GM19468 (cell line): Measurements from ENCODE around the gene TBRG4.

Experiments
- ATAC-seq: cut with Tn5 transposase; IDR thresholded peaks from one replicate; pipeline ENCODE4 v1.9.1; 2021; ENCODE audit warnings: mild to moderate bottlenecking, moderate library complexity, moderate number of reproducible peaks; ENCODE audit not compliant: unreplicated experiment; ENCODE audit errors: extremely low read depth

Gene TBRG4

DNA sequence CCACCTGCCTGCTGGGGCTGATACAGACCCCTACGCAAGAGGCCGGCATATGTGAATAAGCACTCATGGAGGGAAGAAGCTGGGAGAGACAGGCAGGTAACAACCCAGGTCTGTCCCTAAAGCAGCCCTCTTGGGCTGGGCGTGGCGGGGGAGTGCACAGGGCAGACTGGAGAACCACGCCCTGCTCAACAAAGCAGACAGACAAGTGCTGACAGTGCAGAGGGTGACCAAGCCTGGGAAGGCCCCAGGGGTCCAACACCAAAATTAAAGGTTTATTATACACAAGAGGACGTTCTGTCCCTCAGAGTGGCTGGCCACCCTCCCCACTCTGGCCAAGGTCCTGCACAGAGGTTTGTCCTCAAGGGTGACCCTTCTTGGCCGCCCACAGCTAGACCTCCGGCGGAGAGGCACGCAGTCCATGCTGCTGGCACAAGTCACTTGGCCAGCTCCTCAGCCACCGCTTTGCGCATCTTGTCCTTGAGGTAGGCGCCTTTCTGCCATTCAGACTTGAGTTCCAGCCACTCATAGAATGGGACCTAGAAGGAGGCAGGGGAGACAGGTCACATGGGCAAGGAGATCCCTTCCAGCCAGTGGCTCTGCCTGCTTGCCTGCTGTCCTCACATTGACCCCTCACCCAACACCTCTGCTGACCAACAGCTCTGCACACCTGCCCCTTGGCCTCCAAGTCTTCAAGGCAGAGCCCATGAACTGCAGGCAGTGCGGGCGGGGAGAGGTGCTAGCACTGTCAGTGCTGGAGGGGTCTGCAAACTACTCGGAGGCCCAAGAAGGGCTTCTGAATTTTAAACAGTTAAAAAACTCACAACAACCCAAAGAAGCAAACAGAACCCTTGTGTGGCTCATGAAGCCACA is 11.4 kb downstream of the TBRG4 start:
- ATAC-seq = no peak

DNA sequence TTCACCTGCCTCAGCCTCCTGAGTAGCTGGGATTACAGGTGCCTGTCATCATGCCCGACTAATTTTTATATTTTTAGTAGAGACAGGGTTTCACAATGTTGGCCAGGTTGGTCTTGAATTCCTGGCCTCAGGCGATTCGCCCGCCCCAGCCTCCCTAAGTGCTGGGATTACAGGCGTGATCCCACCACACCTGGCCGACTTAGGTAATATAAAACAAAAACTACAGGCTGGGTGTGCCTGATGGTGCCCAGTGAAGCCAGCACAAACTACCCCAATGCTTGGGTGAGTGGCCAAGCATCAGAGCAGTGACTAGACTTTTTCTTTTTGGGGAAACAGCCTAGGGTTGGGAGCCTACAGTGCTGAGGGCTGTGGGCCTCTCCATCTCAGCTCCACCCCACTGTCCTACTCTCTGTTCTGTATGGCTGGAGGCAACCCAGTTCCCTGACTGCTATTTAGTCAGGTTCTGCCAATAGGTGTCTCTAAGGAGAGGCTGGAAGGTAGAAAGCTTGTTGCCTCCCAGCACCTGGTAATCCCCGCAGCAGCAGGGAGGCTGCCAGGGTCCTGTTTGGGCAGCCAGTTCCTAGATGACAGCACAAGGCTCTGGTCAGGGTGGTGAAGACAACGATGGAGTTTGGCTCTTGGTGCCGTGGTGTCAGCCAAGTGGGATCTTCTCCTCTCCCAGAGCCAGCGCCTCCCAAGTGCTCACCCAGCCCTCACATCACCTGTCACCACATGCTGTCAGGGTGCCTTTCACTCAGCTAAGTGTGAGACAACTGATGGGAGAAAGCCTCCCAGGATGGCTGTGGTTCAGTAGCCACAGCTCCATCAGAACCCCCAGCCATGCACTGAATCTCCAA is 12.3 kb downstream of the TBRG4 start:
- ATAC-seq = no peak

DNA sequence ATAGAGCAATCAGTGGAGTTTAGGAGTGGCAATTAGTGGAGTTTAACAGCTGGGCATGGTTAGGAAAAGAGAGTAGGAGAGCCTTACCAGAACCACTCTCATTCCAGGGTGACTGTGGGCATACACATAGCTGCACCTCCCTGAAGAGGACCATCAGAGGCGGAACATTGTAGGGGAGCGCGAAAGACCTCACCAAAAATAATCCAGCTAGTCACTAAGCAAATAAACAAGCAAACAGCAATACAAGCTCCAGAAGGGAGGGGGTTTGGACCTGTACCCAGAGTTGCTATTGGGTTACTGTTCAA is 18.6 kb downstream of the TBRG4 start:
- ATAC-seq = no peak

DNA sequence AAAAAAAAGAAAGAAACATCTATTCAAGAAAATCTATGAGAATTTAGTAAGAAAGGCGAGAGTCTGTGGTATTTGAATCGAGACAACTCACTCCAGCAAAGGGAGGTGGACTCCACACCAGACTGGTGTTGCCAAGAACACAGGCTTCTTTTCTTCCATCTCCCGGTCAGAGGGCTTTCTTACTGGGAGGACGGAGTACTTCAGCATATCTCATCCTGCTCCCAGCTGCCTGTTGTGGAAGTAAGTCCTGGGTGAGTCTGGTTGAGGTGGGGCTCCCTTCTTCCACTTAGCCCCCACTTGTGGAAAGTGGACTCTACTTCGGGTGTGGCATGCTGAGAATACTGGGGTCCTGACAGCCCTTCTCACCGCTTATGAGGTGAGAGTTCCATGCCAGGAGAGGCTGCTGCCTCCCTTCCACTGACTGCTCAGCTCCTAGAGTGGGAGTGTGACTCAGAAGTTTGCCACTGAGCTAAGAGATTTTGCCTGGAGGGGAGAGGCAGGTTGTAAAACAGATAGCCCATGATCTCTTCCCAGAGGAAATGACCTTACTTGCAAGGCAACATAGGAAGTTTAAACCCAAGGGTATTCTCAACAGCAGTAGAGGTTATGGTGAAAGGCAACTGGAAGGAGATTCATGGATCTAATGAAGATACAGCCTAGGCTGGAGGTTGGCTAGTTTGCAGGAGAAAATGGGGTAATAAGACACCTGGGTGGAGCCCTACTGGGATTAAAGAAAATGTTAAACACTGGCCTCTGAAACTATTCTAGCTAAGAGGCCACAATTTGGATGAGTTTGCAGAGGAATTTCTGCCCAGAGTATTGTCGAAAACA is 19.2 kb downstream of the TBRG4 start:
- no peak for ATAC-seq

DNA sequence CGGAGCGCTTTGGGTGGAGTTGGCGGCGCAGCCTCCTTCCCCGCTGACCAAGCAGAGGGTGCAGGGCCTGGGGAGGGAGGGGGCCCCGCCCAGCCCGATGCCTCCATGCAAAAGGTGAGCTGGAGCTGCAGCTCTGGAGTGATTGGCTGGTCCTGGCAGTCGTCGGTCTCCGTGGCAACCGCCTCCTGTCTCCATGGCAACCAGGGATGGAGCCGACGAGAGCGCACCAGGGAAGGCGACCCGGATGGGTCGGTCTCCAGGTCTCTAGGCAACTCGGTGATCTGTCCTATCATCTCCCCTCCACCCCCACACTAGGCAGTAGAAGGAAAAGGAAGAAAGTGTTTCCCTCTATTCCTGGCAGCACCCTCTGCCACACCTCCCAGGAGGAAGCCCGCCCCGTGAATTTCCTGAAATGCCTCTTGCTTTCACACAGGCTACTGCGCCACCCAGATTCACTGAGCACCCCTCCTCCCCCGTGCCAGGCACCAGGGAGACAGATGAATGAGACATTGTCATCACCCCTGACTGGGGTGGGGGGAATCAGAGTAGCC is 22.1 kb downstream of the TBRG4 start:
- ATAC-seq = no peak

DNA sequence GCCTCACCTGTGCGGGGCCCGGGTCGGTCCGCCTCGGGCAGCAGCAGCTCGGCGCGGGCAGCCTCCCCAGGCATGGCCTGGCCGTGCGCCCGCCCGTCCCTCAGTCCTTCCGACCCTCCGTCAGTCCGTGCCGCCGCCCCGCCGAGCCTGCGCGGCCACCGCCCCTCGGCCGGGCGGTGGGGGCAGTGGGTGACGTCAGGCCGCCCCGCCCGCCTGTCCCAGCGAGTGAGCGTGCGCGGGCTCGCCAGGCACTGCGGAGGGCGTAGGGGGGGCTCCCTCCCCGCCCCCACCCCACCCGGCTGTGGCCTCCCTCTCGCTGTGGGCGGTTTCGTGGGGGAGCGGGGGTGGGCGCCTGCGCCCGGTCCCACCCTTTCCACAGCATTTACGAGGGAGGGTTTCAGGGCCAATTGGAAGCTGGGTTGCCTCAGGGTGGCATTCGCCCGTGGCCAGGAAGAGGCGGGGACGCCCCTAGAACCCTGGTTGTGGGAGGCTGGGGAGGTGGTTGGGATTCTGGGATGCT is 22.6 kb downstream of the TBRG4 start, which contains the start of gene NACAD:
NACAD (minus strand) TSS at position 149 of the 520 bp plus-strand sequence; CDS start at position 74, 75 bp downstream.
- ATAC-seq = no peak

DNA sequence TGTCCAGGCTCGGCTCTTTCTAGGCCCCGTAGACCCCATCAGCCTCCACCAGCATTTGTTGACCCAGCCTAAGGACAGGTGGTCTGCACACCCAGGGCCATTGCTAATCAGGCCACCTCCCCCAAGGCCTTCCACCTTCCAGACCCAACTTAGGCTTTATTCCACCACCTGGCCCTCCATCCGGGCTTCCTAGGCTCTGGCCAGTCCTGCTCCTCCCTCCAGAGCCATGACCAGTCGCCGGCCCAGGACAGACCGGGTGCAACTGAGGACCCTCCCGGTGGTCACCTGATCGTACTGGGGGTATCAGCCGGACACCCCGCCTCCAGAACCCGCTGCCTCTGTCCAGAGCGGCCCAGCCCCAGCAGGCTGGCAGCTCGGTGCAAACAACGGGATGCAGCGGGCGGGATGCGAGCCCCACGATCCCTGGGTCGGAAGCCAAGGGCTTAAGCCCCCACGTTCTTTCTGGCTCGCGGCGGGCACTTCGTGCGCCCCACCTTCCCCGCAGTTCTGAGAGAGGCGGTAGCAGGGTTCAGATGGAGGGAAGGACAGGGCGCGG is 23.3 kb downstream of the TBRG4 start:
- ATAC-seq = no peak

DNA sequence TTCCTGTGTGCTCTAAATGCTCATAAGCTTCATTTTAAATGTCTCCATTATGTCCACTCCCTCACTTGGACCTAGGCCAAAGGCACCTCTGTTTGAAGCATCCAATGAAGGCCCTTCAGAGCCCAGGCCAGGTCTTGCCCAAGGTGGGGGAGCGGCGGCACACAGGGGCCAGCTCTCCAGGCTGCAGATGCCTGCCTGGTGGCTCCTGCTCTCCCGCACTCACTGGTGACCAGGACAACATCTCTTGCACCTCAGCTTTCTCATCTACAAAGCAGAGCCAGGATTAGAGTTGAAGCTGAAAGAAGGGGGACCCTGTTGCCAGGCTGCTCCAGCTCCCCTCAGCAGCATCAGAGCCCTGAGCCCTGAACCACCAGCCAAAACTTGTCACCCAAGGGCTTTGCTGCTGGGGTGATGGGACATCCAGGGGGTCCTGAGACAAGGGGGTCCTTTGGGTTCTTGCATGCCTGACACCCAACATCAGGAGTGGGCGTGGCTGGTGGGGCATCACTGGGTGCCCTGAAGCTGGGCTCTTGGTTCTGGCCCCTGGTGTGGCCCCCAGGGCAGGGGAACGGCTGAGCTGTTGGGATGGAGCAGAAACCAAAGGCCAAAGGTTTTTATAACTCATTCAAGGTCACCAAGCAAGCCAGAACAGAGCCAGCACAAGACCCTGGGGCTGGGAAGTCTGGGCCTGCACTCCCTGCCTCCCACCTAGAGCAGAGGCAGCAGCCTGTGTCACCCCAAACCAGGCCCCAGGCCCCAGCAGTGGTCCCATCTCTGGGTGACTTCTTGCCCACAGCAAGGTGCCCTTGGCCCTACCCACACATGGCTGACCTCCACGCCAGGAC is 24.0 kb downstream of the TBRG4 start:
- ATAC-seq = no peak

DNA sequence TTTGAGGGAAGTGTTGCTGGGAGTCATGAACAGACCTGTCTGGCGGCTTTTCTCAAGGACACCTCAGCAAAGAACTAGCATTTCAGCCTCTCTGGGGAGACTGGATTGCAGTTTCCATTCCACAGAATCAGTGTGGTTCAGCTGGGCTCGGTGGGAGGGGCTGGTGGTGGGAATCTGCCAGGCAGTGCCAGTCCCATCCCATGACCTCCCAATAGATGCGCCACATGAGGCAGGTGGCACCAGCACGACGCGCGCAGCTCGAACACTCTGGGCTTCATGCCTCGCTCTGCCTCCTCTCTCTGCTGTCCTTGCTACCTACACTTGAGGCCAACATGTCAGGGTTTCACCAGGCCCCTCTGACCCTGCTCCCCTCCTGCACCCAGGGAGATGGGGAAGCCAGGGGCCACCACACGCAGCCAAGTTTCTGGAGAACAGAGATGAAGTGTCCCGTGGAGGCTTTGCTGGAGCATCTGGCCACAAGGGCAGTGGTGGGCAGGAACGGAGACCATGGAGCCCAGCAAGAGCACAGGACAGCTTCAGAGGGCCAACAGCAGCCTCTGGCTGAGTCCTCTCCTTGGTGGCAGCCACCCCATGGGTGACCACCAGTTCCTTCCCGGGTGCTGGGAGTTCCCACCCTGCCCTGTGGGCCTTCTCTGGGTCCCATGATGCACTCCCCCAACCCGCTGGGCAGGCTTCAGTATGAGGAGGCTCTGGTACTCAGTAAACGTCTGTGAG is 25.0 kb downstream of the TBRG4 start:
- ATAC-seq = no peak

DNA sequence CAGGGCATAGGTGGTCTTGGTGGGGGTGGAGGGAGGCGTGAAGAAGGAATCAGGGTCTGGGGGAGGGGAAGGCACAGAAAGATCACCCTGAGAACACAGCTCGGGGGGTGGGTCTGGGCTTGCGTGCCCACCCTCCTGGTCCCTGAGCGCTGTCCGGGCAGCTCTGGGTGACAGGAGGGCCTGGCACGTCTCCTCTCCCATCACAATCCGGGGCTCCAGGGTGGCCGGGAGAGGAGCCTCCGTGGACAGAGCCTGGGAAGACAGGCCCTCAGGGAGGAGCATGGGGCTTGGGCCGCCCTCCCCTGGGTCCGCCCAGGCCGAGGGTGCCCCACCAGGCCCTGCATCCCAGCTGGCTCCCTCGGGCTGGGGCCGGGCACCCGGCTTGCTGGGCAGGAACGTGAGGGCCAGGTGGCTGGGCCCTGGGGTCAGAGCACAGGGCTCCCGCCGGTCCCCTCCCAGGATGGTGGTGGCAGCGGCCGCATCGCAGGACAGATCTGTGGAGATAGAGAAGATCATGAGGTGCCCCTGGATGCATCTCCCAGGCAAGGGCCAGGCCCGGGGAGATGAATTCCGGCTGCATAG is 25.8 kb downstream of the TBRG4 start:
- no peak for ATAC-seq

DNA sequence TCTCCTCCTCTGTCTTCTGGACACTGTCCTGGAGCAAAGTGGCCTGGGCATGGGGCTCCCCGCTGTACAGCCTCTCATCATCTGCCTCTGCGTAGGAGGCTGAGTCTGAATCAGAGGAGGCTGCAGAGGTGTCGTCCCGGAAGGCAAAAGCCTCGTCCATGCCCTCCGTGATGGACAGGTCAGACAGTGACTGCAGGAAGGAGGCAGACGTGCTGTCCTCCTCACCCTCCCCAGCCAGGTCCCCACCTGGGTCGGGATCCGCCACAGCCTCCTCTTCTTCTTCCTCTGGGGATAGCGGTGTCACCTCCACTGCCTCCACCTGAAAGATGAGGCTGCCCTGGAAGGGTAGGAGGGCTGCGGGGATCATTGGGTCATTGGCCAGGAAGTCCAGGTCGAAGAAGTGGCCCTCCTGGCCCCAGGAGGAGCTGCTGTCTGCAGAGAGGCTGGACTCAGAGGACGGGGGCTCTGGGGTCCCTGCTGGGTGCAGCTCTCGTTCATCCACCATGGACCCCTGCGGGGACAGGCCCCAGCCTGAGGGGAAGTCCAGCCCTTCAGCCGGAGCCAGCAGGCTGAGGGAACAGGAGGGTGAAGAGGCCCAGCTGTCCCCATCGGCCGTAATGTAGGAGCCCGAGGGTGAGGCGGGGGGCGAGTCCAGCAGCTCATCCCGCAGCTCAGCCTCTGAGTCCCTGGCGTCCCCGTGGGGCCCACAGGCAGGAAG is 26.4 kb downstream of the TBRG4 start:
- ATAC-seq = no peak

DNA sequence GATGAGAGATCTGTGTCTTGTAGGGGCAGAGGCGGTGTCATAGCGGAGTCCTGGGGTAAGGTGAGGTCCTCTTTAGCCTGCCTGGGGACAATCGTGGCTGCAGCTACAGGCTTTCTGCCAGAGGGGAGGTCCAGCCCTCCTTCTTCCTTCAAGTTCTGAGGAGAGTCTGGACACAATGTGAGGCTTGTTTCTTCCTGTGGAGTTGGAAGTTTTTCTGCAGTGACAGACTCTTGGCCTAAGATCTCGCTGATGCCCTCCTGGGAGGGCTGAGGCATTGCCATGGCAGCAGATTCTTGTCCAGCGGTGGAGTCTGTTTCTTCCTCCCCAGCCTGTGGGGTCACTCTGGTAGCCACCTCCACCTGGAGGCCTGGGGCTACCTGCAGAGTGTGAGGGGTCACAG is 27.2 kb downstream of the TBRG4 start:
- no peak for ATAC-seq

DNA sequence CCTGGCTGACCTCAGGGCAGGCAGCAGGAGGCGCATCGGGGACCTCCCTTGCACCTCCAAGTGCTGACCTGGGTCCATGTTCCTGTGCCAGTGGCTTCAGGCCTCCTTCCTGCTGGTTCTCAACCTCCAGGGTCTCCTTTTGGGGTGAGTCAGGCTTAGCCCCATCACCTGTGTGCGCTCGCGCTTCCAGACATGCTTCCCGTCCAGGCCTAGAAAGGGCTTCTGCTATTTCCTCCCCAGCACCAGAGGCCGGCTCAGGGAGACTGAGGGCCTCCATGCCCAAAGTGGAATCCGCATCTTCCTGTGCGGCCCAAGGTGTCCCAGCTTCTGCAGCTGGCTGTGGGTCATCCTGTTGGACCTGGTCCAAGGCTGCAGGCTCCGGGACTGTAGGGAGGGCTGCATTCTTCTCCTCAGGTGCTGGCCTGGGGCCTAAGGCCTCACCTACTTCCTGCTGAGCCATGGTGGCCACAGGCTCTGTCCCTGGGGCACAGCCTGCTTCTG is 28.6 kb downstream of the TBRG4 start:
- no peak for ATAC-seq

DNA sequence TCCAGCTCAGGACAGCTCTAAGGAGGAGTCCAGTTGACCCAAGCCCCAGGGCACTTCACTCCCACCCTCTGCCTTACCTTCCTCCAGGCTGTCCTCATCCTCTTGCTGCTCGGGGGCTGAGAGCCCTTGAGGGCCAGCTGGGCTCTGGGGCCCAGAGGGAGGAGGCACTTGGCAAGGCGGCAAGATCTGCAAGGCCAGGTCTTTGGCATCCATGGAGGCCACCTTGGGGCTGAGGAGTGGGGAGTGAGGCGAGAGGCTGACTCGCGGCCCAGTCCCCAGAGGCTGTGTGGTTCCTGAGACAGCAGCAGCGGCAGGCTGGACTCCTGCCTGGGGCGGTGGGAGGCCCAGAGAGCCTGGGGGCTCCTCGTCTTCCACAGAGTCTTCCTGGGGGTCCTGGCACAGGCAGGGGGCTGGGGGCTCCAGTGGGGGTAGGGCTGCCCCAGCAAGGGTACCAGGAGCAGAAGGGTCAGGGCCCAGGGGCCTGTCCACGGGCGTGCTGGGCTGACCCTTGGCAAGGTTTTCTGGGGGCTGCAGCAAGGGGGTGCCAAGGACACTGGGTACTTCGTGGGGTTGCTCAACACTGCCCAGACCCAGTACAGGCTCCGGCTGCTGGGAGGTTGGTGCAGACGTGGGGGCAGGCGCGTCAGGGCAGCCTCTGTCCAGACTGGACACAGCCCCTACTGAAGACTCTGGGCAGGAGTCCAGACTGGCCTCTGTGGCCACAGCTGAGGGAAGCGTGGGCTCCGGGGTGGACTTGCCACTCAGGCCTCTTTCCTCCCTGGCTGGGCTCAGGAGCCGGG is 29.3 kb downstream of the TBRG4 start:
- ATAC-seq = no peak

DNA sequence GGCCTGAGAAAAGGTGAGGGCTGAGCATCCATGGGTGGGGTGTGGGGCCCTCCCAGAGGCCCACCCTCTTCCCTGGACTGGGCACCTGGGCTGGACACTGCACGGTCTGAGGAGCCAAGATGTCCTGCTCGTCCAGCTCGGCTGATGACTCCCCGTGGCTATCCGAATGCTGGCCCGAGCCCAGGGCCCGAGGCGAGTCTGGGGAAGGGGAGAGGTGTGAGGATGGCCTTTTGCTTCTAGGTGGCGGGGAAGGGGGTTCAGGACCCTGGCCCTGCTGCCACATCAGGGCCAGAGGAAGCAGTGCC is 29.9 kb downstream of the TBRG4 start:
- no peak for ATAC-seq

DNA sequence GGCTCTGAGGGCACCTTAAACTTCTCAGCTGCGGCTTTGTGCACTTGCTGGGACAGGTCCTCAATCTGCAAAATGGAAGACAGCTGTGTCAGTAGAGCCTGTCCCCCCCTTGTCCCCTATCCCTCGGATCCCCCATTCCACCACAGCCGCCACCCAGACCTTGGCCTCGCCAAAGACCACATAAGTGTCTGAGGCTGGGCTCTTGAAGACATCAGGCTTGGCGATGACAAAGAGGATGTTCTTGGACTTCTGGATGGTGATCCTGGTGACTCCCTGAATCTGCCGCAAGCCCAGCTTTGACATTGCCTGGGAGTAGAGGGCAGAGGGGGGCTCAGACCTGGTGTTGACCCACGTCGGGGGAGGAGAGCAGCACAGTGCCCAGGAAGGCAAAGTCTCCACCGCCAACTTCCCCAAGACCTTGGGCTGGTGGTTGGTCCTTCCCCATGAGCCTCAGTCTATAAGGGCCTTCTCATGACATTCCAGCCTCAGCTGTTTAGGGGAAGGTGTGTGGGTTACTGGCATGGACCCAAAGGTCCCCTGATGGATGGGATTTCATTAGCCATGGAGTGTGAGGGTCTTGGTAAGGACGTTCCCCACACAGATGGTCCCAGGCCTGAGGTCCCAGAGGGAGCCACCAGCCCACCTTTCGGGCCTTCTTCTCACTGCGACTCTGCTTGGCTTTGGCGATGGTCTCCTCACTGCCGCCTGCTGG is 30.4 kb downstream of the TBRG4 start:
- no peak for ATAC-seq
